K562 (cell line): ENCODE measurements around the gene CNTN6. TPM values are rescaled to one million over a fixed set of nuclear protein-coding genes. Genes with fewer than 3 reads are reported as not detected.

ENCODE experiments used
- BDP1 ChIP-seq: IDR thresholded peaks from 3 replicates; pipeline ENCODE4 v1.6.1; 2011; ENCODE audit not compliant: insufficient read length, insufficient read depth
- ERF ChIP-seq: fragments of 450-650 bp; formaldehyde crosslinking; IDR thresholded peaks from 2 replicates; pipeline ENCODE4 v1.4.0; 2020; ENCODE audit warnings: mild to moderate bottlenecking, mixed read lengths
- HDAC3 ChIP-seq: fragments of 450-650 bp; IDR thresholded peaks from 2 replicates; pipeline ENCODE4 v1.6.1; 2018; ENCODE audit warnings: borderline replicate concordance, mild to moderate bottlenecking, moderate library complexity; ENCODE audit not compliant: partially characterized antibody
- LARP7 ChIP-seq: fragments of 450-650 bp; IDR thresholded peaks from 2 replicates; pipeline ENCODE4 v1.6.1; 2016
- PATZ1 ChIP-seq: fragments of 250-450 bp; sonication (Bioruptor Pico); IDR thresholded peaks from 2 replicates; pipeline ENCODE4 v1.5.0; 2020; ENCODE audit warnings: mild to moderate bottlenecking, borderline replicate concordance
- PHF21A ChIP-seq: fragments of 450-650 bp; IDR thresholded peaks from 2 replicates; pipeline ENCODE4 v1.6.1; 2017; ENCODE audit warnings: low read depth, borderline replicate concordance
- PTBP1 ChIP-seq: fragments of 200-400 bp; formaldehyde crosslinking; IDR thresholded peaks from 2 replicates; pipeline ENCODE4 v1.6.1; 2017; ENCODE audit warnings: low read depth, low read length
- SRSF9 ChIP-seq: fragments of 200-400 bp; formaldehyde crosslinking; IDR thresholded peaks from 2 replicates; pipeline ENCODE4 v1.6.1; 2017; ENCODE audit warnings: low read depth, low read length, borderline replicate concordance
- STAT6 ChIP-seq: sonication (generic); formaldehyde crosslinking; IDR thresholded peaks from 2 replicates; pipeline ENCODE4 v1.8.1; 2023; ENCODE audit warnings: mild to moderate bottlenecking, missing genetic modification reagents
- TBL1XR1 ChIP-seq, 2 experiments: IDR thresholded peaks; 2 replicates each; pipeline ENCODE4 v1.6.1; 2012; ENCODE audit warnings: improper control_type of control experiment in 2 of 2, low read length in 2 of 2, mild to moderate bottlenecking in 1 of 2
- ZNF3 ChIP-seq: fragments of 250-450 bp; sonication (Bioruptor Pico); IDR thresholded peaks from 2 replicates; pipeline ENCODE4 v1.5.0; 2021; ENCODE audit warnings: mild to moderate bottlenecking, moderate library complexity
- ZNF584 ChIP-seq: fragments of 200-800 bp; sonication (Bioruptor generic); IDR thresholded peaks from 2 replicates; pipeline ENCODE4 v1.6.1; 2016; ENCODE audit warnings: low read depth, mild to moderate bottlenecking, missing genetic modification characterization, missing compliant biosample characterization
- polyA plus RNA-seq, 8 experiments: library from polyadenylated mRNA; depleted of rRNA in 4 of 8; stranded (reverse) in 5 of 8; unstranded in 3 of 8; fragments of >200 nt; fragmentation: Nextera tagmentation in 2 of 8; fragmentation: Illumina TruSeq in 1 of 8; extraction: Ambion mirVana in 2 of 8; extraction: Trizol in 1 of 8; gene quantifications; 2 replicates each; pipeline versions ENCODE4 v1.2.1 to v1.2.3, GENCODE V29; 2011 to 2014; ENCODE audit warnings: inconsistent platforms in 1 of 8, missing spikeins in 1 of 8
- total RNA-seq, 7 experiments: library from RNA; depleted of rRNA in 6 of 7; stranded (reverse); fragments of >200 nt in 6 of 7; fragmentation: Illumina TruSeq in 2 of 7; extraction: Trizol in 2 of 7; gene quantifications; 2 replicates each; pipeline versions ENCODE4 v1.2.1 to v1.2.3, GENCODE V29; 2011 to 2021; ENCODE audit warnings: low replicate concordance in 1 of 7
- TF ChIP-seq, protein P1 (sequence below): IDR thresholded peaks from 2 replicates; pipeline ENCODE4 v1.6.1; 2012; ENCODE audit warnings: low read depth, low read length, improper control_type of control experiment, borderline replicate concordance

The CNTN6 gene
- total and polyA plus RNA-seq, 9 of the 15 experiments (the other 6 are each of a cell fraction or from before 2014, with no cell fraction given) = not detected

GRCh38 chr3:1197051-1197450 lies 104.2 kb downstream of the CNTN6 start (continued):
- TF ChIP-seq, protein P1, sequence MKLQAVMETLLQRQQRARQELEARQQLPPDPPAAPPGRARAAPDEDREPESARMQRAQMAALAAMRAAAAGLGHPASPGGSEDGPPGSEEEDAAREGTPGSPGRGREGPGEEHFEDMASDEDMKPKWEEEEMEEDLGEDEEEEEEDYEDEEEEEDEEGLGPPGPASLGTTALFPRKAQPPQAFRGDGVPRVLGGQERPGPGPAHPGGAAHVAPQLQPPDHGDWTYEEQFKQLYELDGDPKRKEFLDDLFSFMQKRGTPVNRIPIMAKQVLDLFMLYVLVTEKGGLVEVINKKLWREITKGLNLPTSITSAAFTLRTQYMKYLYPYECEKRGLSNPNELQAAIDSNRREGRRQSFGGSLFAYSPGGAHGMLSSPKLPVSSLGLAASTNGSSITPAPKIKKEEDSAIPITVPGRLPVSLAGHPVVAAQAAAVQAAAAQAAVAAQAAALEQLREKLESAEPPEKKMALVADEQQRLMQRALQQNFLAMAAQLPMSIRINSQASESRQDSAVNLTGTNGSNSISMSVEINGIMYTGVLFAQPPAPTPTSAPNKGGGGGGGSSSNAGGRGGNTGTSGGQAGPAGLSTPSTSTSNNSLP = no peak
- TF ChIP-seq HDAC3 = no peak
- TF ChIP-seq BDP1 = no peak
- no peak for TF ChIP-seq SRSF9
- no peak for TF ChIP-seq PATZ1 (CRISPR knock-in tag)
- TF ChIP-seq ZNF3 (CRISPR knock-in tag) = no peak
- no peak for TF ChIP-seq PHF21A
- TF ChIP-seq TBL1XR1 (IDR thresholded peaks at IDR 0.05; ENCODE audit: low read length in 2 of 2) = no peak
- no peak for TF ChIP-seq LARP7
- no peak for TF ChIP-seq ERF (CRISPR knock-in tag)
- no peak for TF ChIP-seq STAT6
- TF ChIP-seq PTBP1 = no peak
- no peak for TF ChIP-seq ZNF584 (CRISPR knock-in tag)
